ENCODE data around the gene LTBP4.
A peak's percentile ranks its signal among the peaks of the same experiment; 100 is the strongest.

Gene LTBP4

GRCh38 chr19:40592170-40592569, 9.0 kb upstream of the LTBP4 start:
- H3K4me3 ChIP-seq (ENCODE audit: low read depth, low read length): no peak overlapping the region
- no peak for TF ChIP-seq CTCF (IDR thresholded peaks at IDR 0.05; ENCODE audit: control insufficient read depth, extremely low read depth, insufficient read depth)
- DNase-seq (ENCODE audit: low read depth): no peak

- no peak overlapping the region for H3K4me3 ChIP-seq (ENCODE audit: low read depth, low read length)
- no peak for TF ChIP-seq CTCF (IDR thresholded peaks at IDR 0.05; ENCODE audit: control insufficient read depth, extremely low read depth, insufficient read depth)
- no peak for DNase-seq (ENCODE audit: low read depth)
These were observed 6.9 kb upstream of the LTBP4 start for GRCh38 chr19:40594255-40594654.

DNA sequence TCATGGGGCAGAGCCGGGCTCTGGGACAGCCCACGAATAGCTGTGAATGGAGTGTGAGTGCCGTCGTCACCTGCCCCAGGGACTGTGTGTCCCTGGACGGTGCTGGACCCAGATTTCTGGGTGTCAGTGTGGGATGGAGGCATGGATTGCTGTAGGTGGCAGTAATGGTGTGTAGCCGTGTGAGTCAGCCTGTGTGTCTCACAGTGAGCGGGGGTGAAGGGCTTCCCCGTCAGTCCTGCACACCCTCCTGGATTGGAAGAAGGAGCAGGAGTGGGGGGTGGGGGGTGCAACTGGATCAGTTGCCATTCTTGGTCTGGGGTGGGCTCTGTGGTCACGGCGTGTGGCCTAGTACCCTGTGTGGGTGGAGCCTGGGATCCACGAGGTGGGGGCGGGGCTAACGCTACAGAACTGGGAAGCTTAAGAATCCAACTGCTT, 6.5 kb upstream of the LTBP4 start:
- TF ChIP-seq CTCF (IDR thresholded peaks at IDR 0.05; ENCODE audit: control insufficient read depth, extremely low read depth, insufficient read depth): no peak
- no peak overlapping the region for H3K4me3 ChIP-seq (ENCODE audit: low read depth, low read length)
- DNase-seq (ENCODE audit: low read depth): no peak

DNA sequence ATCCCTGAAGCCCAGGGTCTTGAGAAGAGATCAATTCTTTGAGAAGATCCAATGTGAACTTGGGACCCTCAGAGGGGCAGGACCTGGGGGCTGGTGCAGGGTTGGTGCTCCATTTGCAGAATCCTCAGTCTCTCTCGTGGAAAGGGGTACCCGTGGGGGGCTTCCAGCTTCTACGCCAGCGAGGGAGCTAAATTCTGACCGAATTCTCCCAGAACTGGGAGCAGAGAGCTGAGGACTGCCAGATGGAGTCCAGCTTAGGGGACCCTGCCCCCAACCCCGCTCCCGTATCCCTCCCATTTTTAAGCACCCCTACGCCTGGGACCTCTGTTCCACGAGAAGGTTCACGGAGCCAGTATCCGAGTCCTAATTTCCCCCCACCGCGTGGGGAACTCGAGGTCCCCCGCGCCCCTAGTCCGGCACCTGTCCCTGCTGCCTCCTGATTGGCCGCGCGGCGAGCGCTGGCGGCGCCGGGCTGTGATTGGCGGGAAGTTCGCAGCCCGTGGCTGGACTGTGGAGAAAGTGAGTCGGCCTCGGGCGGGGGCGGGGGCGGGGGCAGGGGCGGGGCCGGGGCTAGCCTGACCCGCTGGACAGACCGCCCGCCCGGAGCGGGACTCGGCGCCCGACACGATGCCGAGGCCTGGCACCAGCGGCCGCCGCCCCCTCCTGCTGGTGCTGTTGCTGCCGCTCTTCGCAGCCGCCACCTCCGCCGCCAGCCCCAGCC, 4.4 kb upstream of the LTBP4 start:
- TF ChIP-seq CTCF (IDR thresholded peaks at IDR 0.05; ENCODE audit: control insufficient read depth, extremely low read depth, insufficient read depth): peak; percentile 1; the same call in 1 of the 2 replicates
- peak overlapping the region; percentile 49 for H3K4me3 ChIP-seq (ENCODE audit: low read depth, low read length)
- no peak for DNase-seq (ENCODE audit: low read depth)

DNA sequence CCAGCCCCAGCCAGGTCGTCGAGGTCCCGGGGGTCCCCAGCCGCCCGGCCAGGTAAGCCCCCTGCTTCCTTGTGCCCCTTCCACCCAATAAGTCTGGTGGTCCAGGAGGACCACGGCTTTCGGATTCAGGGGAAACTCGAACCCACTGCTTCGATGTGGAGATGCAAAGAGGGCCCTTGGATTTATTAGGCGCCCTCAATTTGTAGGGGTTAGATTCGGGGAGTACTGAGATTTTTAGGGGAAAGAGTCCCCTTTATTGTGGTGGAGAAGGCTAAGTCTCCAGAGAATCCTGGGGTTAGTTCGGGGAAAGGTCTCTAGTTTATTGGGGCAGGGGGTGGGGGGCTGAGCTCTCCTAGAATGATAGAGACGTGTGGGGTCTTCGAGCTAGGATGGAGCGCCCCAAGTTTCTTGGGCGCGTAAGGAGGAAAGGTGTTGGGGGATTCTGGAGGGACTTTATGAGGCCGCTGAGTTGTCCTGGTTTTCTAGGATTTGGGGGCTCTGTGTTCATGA, 3.8 kb upstream of the LTBP4 start:
- no peak for TF ChIP-seq CTCF (IDR thresholded peaks at IDR 0.05; ENCODE audit: control insufficient read depth, extremely low read depth, insufficient read depth)
- peak overlapping the region; percentile 45 for H3K4me3 ChIP-seq (ENCODE audit: low read depth, low read length)
- no peak for DNase-seq (ENCODE audit: low read depth)

DNA sequence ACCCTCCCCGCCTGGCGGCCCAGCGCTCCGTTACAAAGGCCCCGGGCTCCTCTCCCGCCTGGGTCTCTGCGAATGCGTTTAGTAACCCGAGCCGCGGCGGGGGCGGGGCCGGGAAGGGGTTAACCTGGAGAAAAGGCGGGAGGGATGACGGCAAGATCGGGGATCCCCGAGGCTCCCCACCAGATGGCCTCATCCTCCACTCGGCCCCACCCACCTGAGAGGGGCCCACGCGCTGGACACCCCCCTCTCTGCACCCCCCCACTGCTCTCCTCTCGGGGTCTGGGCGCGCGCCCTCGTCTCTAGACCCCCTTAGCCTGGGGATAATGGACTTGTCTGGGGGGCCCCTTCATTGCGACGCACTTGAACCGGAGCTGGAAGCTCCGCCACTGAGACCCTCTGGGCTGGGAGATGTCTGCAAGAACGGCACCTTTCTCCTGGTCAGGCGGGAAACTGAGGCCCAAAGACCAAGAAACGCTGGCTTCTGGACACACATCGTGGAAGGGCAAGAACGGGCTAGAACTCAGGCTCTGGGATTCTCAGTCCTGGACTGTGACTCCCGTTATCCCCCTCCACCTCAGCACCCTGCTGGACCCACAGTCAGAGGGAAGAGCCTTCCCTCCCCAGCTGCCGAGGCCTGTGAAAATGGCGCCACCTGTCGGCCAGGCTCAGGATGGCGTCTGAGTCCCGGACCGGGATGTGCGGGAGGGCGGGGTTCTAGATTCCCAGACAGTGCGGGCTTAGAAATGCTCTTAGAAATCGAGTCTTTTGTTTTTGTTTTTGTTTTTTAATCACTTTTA, 2.9 kb upstream of the LTBP4 start:
- no peak overlapping the region; the same call in 1 of the 2 replicates for H3K4me3 ChIP-seq (ENCODE audit: low read depth, low read length)
- peak; percentile 95 for TF ChIP-seq CTCF (IDR thresholded peaks at IDR 0.05; ENCODE audit: control insufficient read depth, extremely low read depth, insufficient read depth)
- DNase-seq (ENCODE audit: low read depth): no peak

All from LNCaP clone FGC (cell line).